GM19397 (cell line): ENCODE measurements around the gene ENTREP1.
"Not testable (repeated sequence)": the region's sequence is repeated elsewhere in the genome, so short reads cannot be mapped to it uniquely, and the experiment has no call there.

Experiments used
- ATAC-seq: cut with Tn5 transposase; IDR thresholded peaks from one replicate; pipeline ENCODE4 v1.9.1; 2021; ENCODE audit warnings: mild to moderate bottlenecking, moderate library complexity; ENCODE audit not compliant: unreplicated experiment

ENTREP1 gene

GRCh38 chr9:69397384-69398214, 72.6 kb downstream of the ENTREP1 start:
- ATAC-seq: no peak

DNA sequence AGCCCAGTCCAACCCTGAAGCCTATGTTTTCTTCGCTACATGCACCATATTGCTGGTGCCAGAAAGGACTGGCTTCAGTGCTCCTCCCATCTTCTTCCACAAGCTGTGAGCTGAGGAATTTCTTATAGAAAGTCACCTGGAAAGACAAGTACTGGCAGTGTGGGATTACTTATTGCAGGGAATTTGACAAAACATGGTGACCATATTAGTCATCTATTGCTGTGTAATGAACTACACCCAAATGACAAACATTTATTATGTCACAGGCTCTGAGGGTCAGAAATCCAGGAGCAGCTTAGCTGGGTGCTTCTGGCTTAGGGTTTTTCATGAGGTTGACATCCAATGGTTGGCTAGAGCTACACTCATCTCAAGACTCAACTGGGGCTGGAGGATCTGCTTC, 75.5 kb downstream of the ENTREP1 start:
- no peak for ATAC-seq

GRCh38 chr9:69409936-69410335, 84.9 kb downstream of the ENTREP1 start:
- ATAC-seq: not testable (repeated sequence)

DNA sequence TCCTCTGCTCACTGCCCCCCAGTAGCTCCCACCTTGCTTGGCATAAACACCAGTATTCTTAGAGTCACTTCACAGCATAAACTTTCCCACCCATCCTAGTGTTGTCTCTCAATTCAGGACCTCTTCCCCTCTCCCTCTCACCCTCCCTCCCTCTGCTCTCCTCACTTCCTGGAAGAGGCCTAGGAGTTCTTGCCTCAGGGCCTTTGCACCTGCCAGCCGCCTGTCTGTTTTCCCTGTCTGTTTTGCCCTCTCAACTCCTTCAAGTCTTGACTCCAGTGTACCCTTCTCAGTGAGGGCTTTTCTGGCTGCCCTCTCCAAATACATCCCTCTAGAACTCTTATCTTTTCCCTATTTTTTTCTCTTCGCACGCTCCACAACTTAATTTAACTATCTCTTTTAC, 86.2 kb downstream of the ENTREP1 start:
- no peak for ATAC-seq

DNA sequence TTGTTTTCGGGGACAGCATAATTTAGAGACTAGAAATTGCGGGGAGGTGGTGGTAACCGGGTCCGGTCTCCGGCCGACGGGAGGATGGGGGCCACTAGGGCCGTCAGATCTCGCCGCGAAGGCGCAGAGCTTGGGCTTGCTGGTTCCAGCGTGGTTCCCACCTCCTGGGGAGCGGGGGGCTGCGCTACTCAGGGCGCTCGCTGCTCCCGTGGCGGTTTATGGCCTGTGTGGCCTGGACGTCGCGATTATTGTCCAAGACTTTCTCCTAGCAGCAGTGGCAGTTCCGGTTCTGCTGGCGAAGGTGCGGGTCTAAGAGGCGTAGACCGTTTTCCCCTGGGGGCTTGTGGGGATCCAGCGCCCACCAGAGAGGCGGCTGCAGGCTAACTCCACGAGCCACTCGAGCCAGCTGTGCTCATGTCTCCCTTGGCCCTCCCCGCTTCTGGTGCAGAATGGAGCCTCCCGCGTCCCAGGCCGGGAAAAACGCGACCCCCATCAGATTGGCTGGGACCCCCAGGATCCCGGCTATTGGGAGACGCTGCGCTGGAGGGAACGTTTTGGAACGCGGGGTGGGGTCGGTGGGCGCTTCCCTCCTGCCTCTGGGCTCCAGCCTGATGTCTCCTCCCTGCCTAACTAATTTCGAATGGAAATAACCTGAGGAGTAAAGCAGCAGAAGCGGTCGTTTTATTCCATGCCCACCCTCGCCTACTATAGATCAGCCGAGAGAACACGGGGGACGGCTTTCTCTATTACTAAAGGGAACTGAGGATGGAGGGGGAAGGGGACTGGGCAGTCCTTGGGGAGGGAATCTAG, 87.1 kb downstream of the ENTREP1 start:
- no peak for ATAC-seq

DNA sequence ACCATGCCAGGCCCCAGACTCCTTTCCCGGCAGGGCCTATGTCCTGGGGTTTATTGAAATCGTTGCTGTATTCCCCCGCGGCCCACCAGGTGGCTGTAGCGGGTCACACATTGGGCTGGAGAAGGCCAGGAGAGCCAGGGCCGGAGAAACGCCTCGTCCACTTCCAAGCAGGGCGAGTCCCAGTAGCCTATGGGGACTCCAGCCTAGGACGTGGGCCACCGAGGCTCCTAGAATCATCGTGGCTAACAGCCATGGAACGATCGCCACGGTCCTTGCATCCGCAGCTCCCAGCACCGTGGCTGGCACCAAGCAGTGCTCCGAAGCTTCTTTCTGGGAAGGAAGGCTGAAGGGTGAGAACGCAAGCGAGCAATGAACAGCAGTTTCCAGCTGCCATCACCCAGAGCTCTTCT, 87.7 kb downstream of the ENTREP1 start:
- no peak for ATAC-seq

- no peak for ATAC-seq
Observed at GRCh38 chr9:69420611-69421270, 95.7 kb downstream of the ENTREP1 start.

DNA sequence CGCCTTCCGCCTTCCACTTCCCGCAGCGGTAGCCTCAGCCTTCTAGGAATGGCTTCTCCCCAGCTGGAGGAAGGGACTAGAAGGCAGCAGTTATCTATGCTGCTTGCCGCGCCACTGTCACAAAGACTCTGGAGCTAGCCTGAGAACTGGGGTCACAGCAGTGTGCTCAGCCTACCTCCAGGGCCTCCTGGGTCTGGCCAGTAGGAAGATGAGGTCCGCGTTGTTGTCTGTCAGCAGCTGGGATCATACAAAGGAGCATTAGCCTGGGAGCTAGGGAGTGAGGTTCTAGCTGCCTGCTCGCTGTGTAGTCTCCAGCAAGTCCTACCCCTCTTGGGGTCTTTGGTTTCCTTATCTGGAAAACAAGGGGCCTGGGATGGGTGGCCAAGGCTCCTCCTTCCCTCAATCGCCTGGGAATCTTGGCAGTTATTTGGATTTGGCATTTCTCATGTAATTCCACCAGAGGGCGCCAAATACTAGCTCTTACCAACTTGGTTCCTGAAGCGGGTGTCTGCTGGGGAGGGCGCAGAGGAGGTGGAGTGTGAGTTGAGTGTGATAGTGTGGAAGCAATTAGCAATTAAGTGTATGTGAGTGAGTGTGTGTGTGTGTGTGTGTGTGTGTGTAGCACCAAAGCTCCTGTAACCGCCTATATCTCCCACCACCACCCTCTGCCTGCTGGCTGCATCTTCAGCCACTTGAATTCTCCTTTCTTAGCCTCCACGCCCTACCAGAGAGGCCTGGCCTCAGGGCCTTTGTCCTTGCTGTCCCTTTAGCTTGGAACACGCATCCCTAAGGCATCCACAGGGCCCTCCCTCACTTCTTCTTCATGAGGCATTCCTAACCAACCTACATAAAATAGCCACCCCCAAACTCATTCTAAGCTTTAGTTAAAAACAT, 97.1 kb downstream of the ENTREP1 start:
- no peak for ATAC-seq

- ATAC-seq: no peak
Observed at GRCh38 chr9:69425136-69425801, 100.3 kb downstream of the ENTREP1 start.

GRCh38 chr9:69427286-69427685, 102.3 kb downstream of the ENTREP1 start:
- ATAC-seq: no peak

DNA sequence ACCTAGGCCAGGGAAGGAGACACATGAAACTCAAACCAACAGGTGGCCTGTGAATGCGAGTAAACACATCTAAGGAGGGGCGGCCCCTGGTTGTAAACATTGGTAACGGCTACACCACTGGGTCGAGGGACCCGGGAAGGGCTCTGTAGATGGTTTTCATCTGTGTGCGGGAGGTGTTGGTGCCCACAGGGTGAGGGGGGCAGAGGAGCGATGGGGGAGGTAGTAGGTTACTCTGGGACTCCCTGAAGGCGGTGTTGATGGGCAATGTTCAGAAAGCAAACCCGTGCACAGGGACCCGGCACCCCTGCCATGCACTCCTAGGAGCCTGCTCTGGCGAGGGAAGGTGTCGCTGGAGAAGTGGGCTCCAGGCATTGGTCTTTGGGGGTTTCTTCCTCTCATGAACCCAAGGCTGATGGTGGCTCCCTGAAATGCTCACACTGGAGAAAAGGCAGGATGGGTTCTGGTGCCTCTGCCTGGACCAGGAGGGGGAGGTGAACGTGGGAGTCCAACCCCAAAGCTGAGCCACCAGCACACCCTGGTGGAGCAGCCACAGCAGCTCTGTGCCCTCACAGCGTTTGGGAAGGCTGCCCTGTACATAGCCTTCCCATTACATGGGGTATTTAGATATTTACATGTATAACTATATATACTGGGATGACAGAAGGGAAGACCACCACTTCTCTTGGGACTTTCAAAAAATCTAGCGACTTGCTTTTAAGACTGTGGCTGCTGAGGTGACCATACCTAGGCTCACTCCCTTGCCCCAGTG, 103.2 kb downstream of the ENTREP1 start:
- ATAC-seq: no peak

- no peak for ATAC-seq
Observed at GRCh38 chr9:69429281-69429680, 104.3 kb downstream of the ENTREP1 start.

GRCh38 chr9:69430206-69430605, 105.2 kb downstream of the ENTREP1 start:
- no peak for ATAC-seq

DNA sequence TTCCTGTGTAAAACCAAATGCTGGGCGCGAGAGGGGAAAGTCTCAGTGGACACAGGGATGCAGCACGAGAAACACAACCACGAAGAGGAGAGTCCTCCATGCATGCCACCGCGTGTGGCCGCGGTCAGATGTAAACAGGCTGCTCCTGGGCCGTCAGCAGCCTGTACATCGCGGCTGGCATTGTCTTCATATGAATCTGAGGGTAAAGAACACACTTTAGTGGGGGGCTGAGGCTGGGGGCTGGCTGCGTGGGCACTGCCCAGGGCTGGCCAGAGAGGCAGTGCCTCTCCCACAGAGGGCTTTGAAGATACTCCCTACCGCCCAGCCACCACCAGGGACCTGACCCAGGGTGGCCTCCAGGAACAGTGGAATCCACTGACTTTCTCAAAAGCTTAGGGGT, 106.2 kb downstream of the ENTREP1 start:
- ATAC-seq: no peak

DNA sequence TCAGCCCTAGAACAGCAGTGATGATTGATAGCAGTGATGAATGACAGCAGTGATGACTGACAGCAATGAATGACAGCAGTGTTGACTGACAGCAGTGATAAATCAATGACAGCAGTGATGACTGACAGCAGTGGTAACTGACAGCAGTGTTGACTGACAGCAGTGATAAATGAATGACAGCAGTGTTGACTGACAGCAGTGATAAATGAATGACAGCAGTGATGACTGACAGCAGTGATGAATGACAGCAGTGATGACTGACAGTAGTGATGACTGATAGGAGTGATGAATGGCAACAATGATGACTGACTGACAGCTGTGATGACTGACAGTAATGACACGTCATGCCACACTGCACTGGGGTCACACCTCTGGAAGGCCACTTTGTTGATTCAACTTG, 106.8 kb downstream of the ENTREP1 start:
- ATAC-seq: no peak

GRCh38 chr9:69432623-69433022, 107.6 kb downstream of the ENTREP1 start:
- no peak for ATAC-seq

DNA sequence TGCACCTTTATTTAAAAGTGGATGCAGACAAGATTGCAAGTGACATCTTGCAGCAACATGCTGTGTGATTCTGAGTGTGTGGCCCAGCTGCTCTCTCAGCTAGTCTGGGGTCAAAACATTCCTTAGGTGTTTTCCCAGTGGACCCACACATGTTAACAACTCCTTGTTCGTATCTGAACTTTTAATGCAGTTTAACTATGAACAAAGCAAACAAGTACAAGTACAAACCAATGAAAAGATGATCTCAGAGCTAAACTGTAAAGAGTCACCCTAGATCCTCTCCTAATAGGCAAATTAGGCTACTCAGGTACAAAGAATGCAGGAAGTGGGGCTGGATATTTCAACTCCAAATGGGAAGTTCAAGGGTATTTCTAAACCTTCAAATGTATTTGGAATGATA, 108.4 kb downstream of the ENTREP1 start:
- no peak for ATAC-seq

DNA sequence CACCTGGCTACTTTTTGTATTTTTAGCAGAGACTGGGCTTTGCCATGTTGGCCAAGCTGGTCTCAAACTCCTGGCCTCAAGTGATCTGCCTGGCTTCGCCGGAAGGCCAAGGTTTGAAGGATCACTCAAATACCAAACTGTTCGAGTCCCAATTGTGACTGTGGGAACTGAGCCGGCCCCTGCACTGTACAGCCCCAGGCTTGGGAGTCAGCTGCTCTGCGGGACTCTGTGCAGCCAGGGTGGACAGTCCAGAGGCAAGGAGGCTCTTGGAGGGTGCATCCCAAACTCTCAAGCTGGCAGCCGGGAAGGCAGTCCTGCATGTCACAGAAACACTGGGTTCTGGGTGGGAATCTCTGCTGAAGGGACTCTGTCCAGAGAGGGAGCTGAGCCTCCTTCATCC, 109.0 kb downstream of the ENTREP1 start:
- ATAC-seq: no peak

DNA sequence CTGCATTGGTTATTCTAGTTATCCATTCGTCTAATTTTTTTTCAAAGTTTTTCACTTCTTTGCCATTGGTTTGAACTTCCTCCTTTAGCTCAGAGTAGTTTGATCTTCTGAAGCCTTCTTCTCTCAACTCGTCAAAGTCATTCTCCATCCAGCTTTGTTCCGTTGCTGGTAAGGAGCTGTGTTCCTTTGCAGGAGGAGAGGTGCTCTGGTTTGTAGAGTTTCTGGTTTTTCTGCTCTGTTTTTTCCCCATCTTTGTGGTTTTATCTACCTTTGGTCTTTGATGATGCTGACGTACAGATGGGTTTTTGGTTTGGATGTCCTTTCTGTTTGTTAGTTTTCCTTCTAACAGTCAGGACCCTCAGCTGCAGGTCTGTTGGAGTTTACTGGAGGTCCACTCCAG, 114.6 kb downstream of the ENTREP1 start:
- ATAC-seq: not testable (repeated sequence)
